H1 (cell line): ENCODE measurements around the gene C2. TPM values are rescaled to one million over a fixed set of nuclear protein-coding genes. Genes with fewer than 3 reads are reported as not detected.

ENCODE experiments used
- CTCF ChIA-PET: fragments of 300-600 bp; sonication (Branson Sonifier 250); formaldehyde crosslinking; loops from one replicate; lab custom pipeline; 2021; ENCODE audit not compliant: partially characterized antibody; lab: Charles Lee
- POLR2A ChIA-PET: fragments of 300-600 bp; sonication (Branson Sonifier 250); formaldehyde crosslinking; loops from one replicate; lab custom pipeline; 2021; ENCODE audit warnings: inconsistent platforms; ENCODE audit not compliant: partially characterized antibody; lab: Charles Lee
- DNase-seq, 2 experiments: peaks; one replicate each; pipeline versions ENCODE4 v3.0.0 to v3.0.0-alpha.2; 2010 to 2022; ENCODE audit warnings: low spot score in 2 of 2, low read depth in 1 of 2, mixed read lengths in 1 of 2
- FAIRE-seq: peaks from 2 replicates; lab custom pipeline; 2011; peaks lifted over from hg19 to GRCh38; lab: Jason Lieb, UNC
- H2AFZ ChIP-seq: 2 replicates; pipeline ENCODE4 v1.8.1; 2012; ENCODE audit warnings: low read length, inconsistent platforms
- H2AK5ac ChIP-seq: 2 replicates; pipeline ENCODE4 v1.6.1; 2013; ENCODE audit warnings: low read depth, low read length
- H2BK120ac ChIP-seq: replicated peaks from 2 replicates; pipeline ENCODE3; 2013; ENCODE audit warnings: low read depth, low read length, inconsistent platforms
- H2BK12ac ChIP-seq: 2 replicates; pipeline ENCODE4 v1.6.1; 2013; ENCODE audit warnings: low read depth, low read length
- H2BK15ac ChIP-seq: 2 replicates; pipeline ENCODE4 v1.6.1; 2013; ENCODE audit warnings: low read length
- H2BK20ac ChIP-seq: 2 replicates; pipeline ENCODE4 v1.6.1; 2013; ENCODE audit warnings: low read length
- H2BK5ac ChIP-seq: 2 replicates; pipeline ENCODE4 v1.6.1; 2013; ENCODE audit warnings: low read depth, low read length
- H3K14ac ChIP-seq: 2 replicates; pipeline ENCODE4 v1.6.1; 2013; ENCODE audit warnings: inconsistent platforms; ENCODE audit not compliant: insufficient read length
- H3K18ac ChIP-seq: 2 replicates; pipeline ENCODE4 v1.6.1; 2013; ENCODE audit warnings: low read length; ENCODE audit errors: extremely low read depth
- H3K23ac ChIP-seq: 2 replicates; pipeline ENCODE4 v1.6.1; 2013; ENCODE audit warnings: inconsistent platforms; ENCODE audit not compliant: insufficient read length
- H3K23me2 ChIP-seq: 2 replicates; pipeline ENCODE4 v1.6.1; 2013; ENCODE audit warnings: low read depth, low read length
- H3K27ac ChIP-seq: 2 replicates; pipeline ENCODE4 v1.6.1; 2011; ENCODE audit warnings: low read depth, low read length, inconsistent platforms
- H3K27me3 ChIP-seq, 4 experiments: replicated peaks in 1 of 4; 1 replicate in 1 of 4; 2 replicates in 3 of 4; pipeline versions ENCODE4 v1.6.1 to v1.8.1; 2011 to 2013; ENCODE audit warnings: low read length in 3 of 4, mild to moderate bottlenecking in 3 of 4, inconsistent platforms in 2 of 4, mixed read lengths in 2 of 4, moderate library complexity in 1 of 4; ENCODE audit not compliant: control insufficient read depth in 3 of 4, insufficient read depth in 3 of 4; ENCODE audit errors: extremely low read depth in 1 of 4
- H3K36me3 ChIP-seq, 4 experiments: 2 replicates each; pipeline versions ENCODE4 v1.6.1 to v1.8.1; 2011 to 2013; ENCODE audit warnings: mild to moderate bottlenecking in 4 of 4, low read length in 3 of 4, moderate library complexity in 2 of 4, control low read depth in 1 of 4, inconsistent platforms in 1 of 4; ENCODE audit not compliant: insufficient read depth in 4 of 4, control insufficient read depth in 2 of 4
- H3K4ac ChIP-seq: replicated peaks from 2 replicates; pipeline ENCODE3; 2013; ENCODE audit warnings: low read length, low read depth, mixed read lengths, inconsistent platforms; ENCODE audit not compliant: insufficient read length
- H3K4me1 ChIP-seq, 4 experiments: replicated peaks in 1 of 4; 1 replicate in 1 of 4; 2 replicates in 3 of 4; pipeline versions ENCODE4 v1.6.1 to v1.8.1; 2011 to 2013; ENCODE audit warnings: low read length in 3 of 4, inconsistent platforms in 2 of 4, mixed read lengths in 1 of 4; ENCODE audit not compliant: insufficient read depth in 4 of 4, control insufficient read depth in 3 of 4
- H3K4me2 ChIP-seq, 2 experiments: 2 replicates each; pipeline versions ENCODE4 v1.6.1 to v1.8.1; 2011 to 2013; ENCODE audit warnings: low read depth in 2 of 2, low read length in 2 of 2, control low read depth in 1 of 2, inconsistent platforms in 1 of 2, mild to moderate bottlenecking in 1 of 2; ENCODE audit not compliant: insufficient read depth in 1 of 2
- H3K4me3 ChIP-seq, 4 experiments: fragments of 200-600, 300-600 bp in 1 of 4; sonication (generic), shearing (Covaris generic), sonication (Bioruptor Twin) in 1 of 4; 2 replicates each; pipeline versions ENCODE4 v1.5.1 to v1.8.1; 2011 to 2016; ENCODE audit warnings: low read length in 4 of 4, low read depth in 3 of 4, control low read depth in 2 of 4, inconsistent platforms in 2 of 4, mild to moderate bottlenecking in 2 of 4, mixed read lengths in 1 of 4, moderate library complexity in 1 of 4; ENCODE audit not compliant: insufficient read depth in 2 of 4; ENCODE audit errors: extremely low read depth in 1 of 4
- H3K56ac ChIP-seq: replicated peaks from 2 replicates; pipeline ENCODE3; 2013; ENCODE audit warnings: low read depth, mild to moderate bottlenecking, mixed read lengths, low read length, inconsistent platforms; ENCODE audit not compliant: insufficient read length
- H3K79me1 ChIP-seq: 2 replicates; pipeline ENCODE4 v1.6.1; 2013; ENCODE audit warnings: low read depth, low read length, control low read depth
- H3K79me2 ChIP-seq, 2 experiments: 2 replicates each; pipeline versions ENCODE4 v1.6.1 to v1.8.1; 2012 to 2013; ENCODE audit warnings: low read length in 2 of 2, mild to moderate bottlenecking in 2 of 2, inconsistent platforms in 1 of 2; ENCODE audit not compliant: insufficient read depth in 2 of 2, control insufficient read depth in 1 of 2
- H3K9ac ChIP-seq, 4 experiments: replicated peaks in 1 of 4; 1 replicate in 1 of 4; 2 replicates in 3 of 4; pipeline versions ENCODE4 v1.6.1 to v1.8.1; 2011 to 2013; ENCODE audit warnings: low read depth in 3 of 4, low read length in 3 of 4, control low read depth in 2 of 4, mild to moderate bottlenecking in 2 of 4, moderate library complexity in 2 of 4, inconsistent platforms in 1 of 4; ENCODE audit errors: extremely low read depth in 1 of 4
- H3K9me3 ChIP-seq, 2 experiments: 2 replicates each; pipeline versions ENCODE4 v1.6.1 to v1.8.1; 2012 to 2013; ENCODE audit warnings: mild to moderate bottlenecking in 2 of 2, moderate library complexity in 2 of 2, control low read depth in 1 of 2, inconsistent platforms in 1 of 2, low read depth in 1 of 2, low read length in 1 of 2, mixed read lengths in 1 of 2; ENCODE audit not compliant: insufficient read depth in 2 of 2
- H4K20me1 ChIP-seq, 2 experiments: replicated peaks in 1 of 2; 2 replicates each; pipeline versions ENCODE3 to v1.8.1; 2011 to 2013; ENCODE audit warnings: inconsistent platforms in 2 of 2, low read length in 2 of 2, mild to moderate bottlenecking in 1 of 2; ENCODE audit not compliant: insufficient read depth in 2 of 2, control insufficient read depth in 1 of 2
- H4K5ac ChIP-seq: 2 replicates; pipeline ENCODE4 v1.6.1; 2013; ENCODE audit warnings: low read length, low read depth, mixed read lengths, inconsistent platforms; ENCODE audit not compliant: insufficient read length
- H4K8ac ChIP-seq: 2 replicates; pipeline ENCODE4 v1.8.0; 2013; ENCODE audit warnings: mild to moderate bottlenecking, moderate library complexity, low read length, inconsistent platforms; ENCODE audit not compliant: insufficient read depth; ENCODE audit errors: extremely low read depth
- H4K91ac ChIP-seq: replicated peaks from 2 replicates; pipeline ENCODE3; 2013; ENCODE audit warnings: low read length, mixed read lengths, inconsistent platforms; ENCODE audit not compliant: insufficient read length
- ASH2L ChIP-seq: fragments of 200-600, 300-600 bp; sonication (generic); IDR thresholded peaks from one replicate; pipeline ENCODE4 v1.7.1; 2017; ENCODE audit warnings: low read length
- CEBPB ChIP-seq: IDR thresholded peaks from 2 replicates; pipeline ENCODE4 v1.6.1; 2012; ENCODE audit warnings: low read depth, low read length
- CREB1 ChIP-seq: IDR thresholded peaks from 2 replicates; pipeline ENCODE4 v1.6.1; 2012; ENCODE audit warnings: inconsistent platforms
- CTBP2 ChIP-seq: IDR thresholded peaks from 2 replicates; pipeline ENCODE4 v1.7.0; 2011; ENCODE audit warnings: borderline replicate concordance, mild to moderate bottlenecking, moderate library complexity, mixed read lengths, low read length; ENCODE audit not compliant: insufficient read depth, insufficient read length
- EP300 ChIP-seq, 2 experiments: IDR thresholded peaks; 1 replicate in 1 of 2; 2 replicates in 1 of 2; pipeline ENCODE4 v1.6.1; 2011 to 2012; ENCODE audit warnings: low read depth in 2 of 2, low read length in 2 of 2, mild to moderate bottlenecking in 2 of 2, borderline replicate concordance in 1 of 2, inconsistent platforms in 1 of 2, moderate library complexity in 1 of 2
- EZH2 ChIP-seq: fragments of 200-600 bp; sonication (generic); IDR thresholded peaks from 2 replicates; pipeline ENCODE4 v1.7.1; 2012; ENCODE audit warnings: low read depth, mild to moderate bottlenecking, moderate library complexity, low read length, inconsistent platforms; ENCODE audit not compliant: severe bottlenecking
- JUN ChIP-seq: IDR thresholded peaks from 2 replicates; pipeline ENCODE4 v1.6.1; 2011; ENCODE audit warnings: low read depth, mild to moderate bottlenecking, improper control_type of control experiment, low read length
- SIX5 ChIP-seq: IDR thresholded peaks from 2 replicates; pipeline ENCODE4 v1.6.1; 2011; ENCODE audit warnings: mild to moderate bottlenecking, low read depth, low read length
- SP1 ChIP-seq: IDR thresholded peaks from 2 replicates; pipeline ENCODE4 v1.6.1; 2011; ENCODE audit warnings: low read depth, low read length
- TBP ChIP-seq: IDR thresholded peaks from 2 replicates; pipeline ENCODE4 v1.6.1; 2011; ENCODE audit warnings: low read depth, low read length, improper control_type of control experiment
- TEAD4 ChIP-seq: IDR thresholded peaks from 2 replicates; pipeline ENCODE4 v1.6.1; 2012; ENCODE audit warnings: low read depth, low read length, inconsistent platforms, mixed read lengths
- WGBS, 2 experiments: shearing (Covaris generic) in 1 of 2; methylation state at CpG; one replicate each; pipeline versions ENCODE4 v1.1.6 to v1.1.7; 2013 to 2015; ENCODE audit warnings: low lambda C conversion rate in 2 of 2, mixed read lengths in 2 of 2, inconsistent platforms in 1 of 2, low coverage in 1 of 2, missing lambda C conversion rate in 1 of 2; ENCODE audit not compliant: insufficient replicate concordance in 2 of 2, insufficient coverage in 1 of 2, insufficient read length in 1 of 2; ENCODE audit errors: extremely low coverage in 1 of 2, missing lambda C conversion rate in 1 of 2; 5-methylcytosine and 5-hydroxymethylcytosine counted together
- polyA plus RNA-seq, 7 experiments: library from polyadenylated mRNA; depleted of rRNA in 3 of 7; stranded (reverse) in 5 of 7; unstranded in 2 of 7; fragments of >200 nt in 5 of 7; fragments of 200-250 nt in 2 of 7; gene quantifications; 1 replicate in 5 of 7; 2 replicates in 1 of 7; 4 replicates in 1 of 7; pipeline versions ENCODE4 v1.2.1 to v1.2.3, GENCODE V29; 2011 to 2013; ENCODE audit warnings: missing spikeins in 2 of 7, mixed read lengths in 2 of 7
- total RNA-seq: library from RNA; stranded (reverse); fragmentation: NEBNext Ultra II Directional; extraction: Animal tissue kit (Norgen Biotek cat#: 25700); gene quantifications from 2 replicates; pipeline ENCODE4 v1.2.1, GENCODE V29; 2021
- TF ChIP-seq, protein P1 (sequence below): IDR thresholded peaks from 2 replicates; pipeline ENCODE4 v1.6.1; 2011; ENCODE audit warnings: low read depth, mild to moderate bottlenecking, low read length; ENCODE audit not compliant: insufficient read depth

The C2 gene
- total and polyA plus RNA-seq, 2 of the 8 experiments (the other 6 are each of a cell fraction or from before 2014, with no cell fraction given) = 0.26 to 0.38 TPM

DNA sequence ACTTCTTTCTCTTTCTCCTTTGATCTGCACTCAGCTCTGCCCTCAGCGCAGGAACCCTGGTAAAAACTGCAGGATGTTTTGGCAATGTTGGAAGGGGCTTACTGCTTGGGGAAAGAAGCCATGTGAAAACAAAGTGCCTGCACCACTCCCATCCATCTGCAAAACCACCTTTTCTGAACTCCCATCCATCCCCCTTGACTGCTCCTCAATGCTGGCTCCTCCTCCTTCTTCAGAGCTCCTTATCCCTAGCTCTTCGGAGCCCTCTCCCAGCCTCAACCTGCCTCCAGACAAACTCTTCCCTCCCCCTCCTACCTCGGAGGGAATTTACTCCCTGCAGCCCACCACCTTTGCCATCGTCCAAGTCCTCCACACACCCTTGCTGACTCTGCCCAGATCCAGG lies 21.4 kb upstream of the C2 start:
- no peak overlapping the region for H3K56ac ChIP-seq
- no peak overlapping the region for H4K8ac ChIP-seq
- 44% methylated on average over 4 of the region's 4 CpGs; no CpG with 5 or more reads in 1 of the 2 experiments for WGBS, 2 experiments
- FAIRE-seq (no peak), DNase-seq (peak in 1 of 2 experiments; percentile 49)
- no peak overlapping the region for H3K4ac ChIP-seq
- peak overlapping the region; percentile 80 for H2AFZ ChIP-seq
- no peak overlapping the region for H4K5ac ChIP-seq
- no peaks in the 10 kb centered on the region for H3K79me2 ChIP-seq
- peak overlapping the region in 2 of 4 experiments; percentile 7 to 23; a peak in 3 of 8 replicates for H3K4me3 ChIP-seq
- no peak overlapping the region for H4K91ac ChIP-seq
- no peaks in the 10 kb centered on the region for H3K36me3 ChIP-seq
- no peak overlapping the region for H2BK120ac ChIP-seq
- H2BK5ac ChIP-seq = no peak overlapping the region
- H3K4me1 ChIP-seq = peaks cover 0 to 13% (median 6%) of the 10 kb centered on the region in 4 experiments; a peak in 6 of 7 replicates
- no peak overlapping the region for H3K18ac ChIP-seq
- H2BK15ac ChIP-seq = no peak overlapping the region
- H3K27ac ChIP-seq = no peak overlapping the region
- H3K4me2 ChIP-seq = peak overlapping the region; percentile 57 to 58
- H3K9me3 ChIP-seq = no peaks in the 10 kb centered on the region
- no peak overlapping the region for H3K14ac ChIP-seq
- H3K27me3 ChIP-seq = no peaks in the 10 kb centered on the region
- no peak overlapping the region for H2AK5ac ChIP-seq
- POLR2A ChIA-PET = interaction anchor here (0.7 to 2.8 kb wide), 6 partner anchors 11 to 60 kb away, joined by 3 to 10 read pairs (median 4); no protein-coding TSS in a partner anchor
- no peak overlapping the region for H2BK12ac ChIP-seq
- no peak overlapping the region for H2BK20ac ChIP-seq
- H3K79me1 ChIP-seq = no peaks in the 10 kb centered on the region
- peaks cover 4% of the 10 kb centered on the region; the same call in 1 of the 2 replicates for H3K23me2 ChIP-seq
- H3K9ac ChIP-seq = peak overlapping the region in 1 of 4 experiments; percentile 60; a peak in 2 of 7 replicates
- CTCF ChIA-PET = interaction anchor here (0.6 to 1.9 kb wide), 6 partner anchors 17 to 216 kb away, joined by 3 to 10 read pairs (median 4); no protein-coding TSS in a partner anchor
- H3K23ac ChIP-seq = no peak overlapping the region
- no peaks in the 10 kb centered on the region for H4K20me1 ChIP-seq
- TF ChIP-seq CTBP2 (no peak), CREB1 (no peak), TEAD4 (no peak), EP300 (IDR thresholded peaks at IDR 0.05; ENCODE audit: borderline replicate concordance in 1 of 2, low read depth in 2 of 2, low read length in 2 of 2) (no peak), ASH2L (peak; percentile 27), TBP (no peak), EZH2 (no peak), SIX5 (no peak), JUN (no peak), SP1 (0 out of 2 replicates have a peak, but pooled peaks have one; percentile 51), CEBPB (no peak)
- TF ChIP-seq, protein P1, sequence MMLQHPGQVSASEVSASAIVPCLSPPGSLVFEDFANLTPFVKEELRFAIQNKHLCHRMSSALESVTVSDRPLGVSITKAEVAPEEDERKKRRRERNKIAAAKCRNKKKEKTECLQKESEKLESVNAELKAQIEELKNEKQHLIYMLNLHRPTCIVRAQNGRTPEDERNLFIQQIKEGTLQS = no peak
